Activated naive CD4-positive, alpha-beta T cell (primary cell): ENCODE data around the gene IPO4.

Experiments
- DNase-seq, 4 experiments: peaks; one replicate each; lab custom pipeline; 2025; lab: John Stamatoyannopoulos, UW

Gene IPO4

GRCh38 chr14:24147761-24148428, 40.7 kb downstream of the IPO4 start:
- DNase-seq, result no peak

- DNase-seq, result peak; percentile 83 to 95 (median 87)
These were observed 41.4 kb downstream of the IPO4 start, which contains the start of gene RNF31 for GRCh38 chr14:24146978-24147760. Gene RNF31 (plus strand): TSS chr14:24147498. CDS start chr14:24147699, 201 bp downstream.

GRCh38 chr14:24146453-24146977, 42.1 kb downstream of the IPO4 start, which contains the start of gene PSME2:
Gene PSME2 (minus strand): TSS chr14:24146610. CDS start chr14:24146581, 29 bp downstream.
- DNase-seq, result peak; percentile 59 to 78 (median 73)

- no peak for DNase-seq
These were observed 42.7 kb downstream of the IPO4 start for GRCh38 chr14:24145690-24146452.

GRCh38 chr14:24145219-24145618, 43.4 kb downstream of the IPO4 start:
- no peak for DNase-seq

- DNase-seq, result no peak
These were observed 44.2 kb downstream of the IPO4 start for GRCh38 chr14:24144451-24144850.

- DNase-seq, result no peak
These were observed 45.1 kb downstream of the IPO4 start for GRCh38 chr14:24143511-24143910.

- DNase-seq, result peak; percentile 96 to 99 (median 98)
These were observed 47.3 kb downstream of the IPO4 start, which contains the start of gene EMC9 for GRCh38 chr14:24141097-24141880. Gene EMC9 (minus strand): TSS chr14:24141591. CDS start chr14:24141304, 287 bp downstream.

GRCh38 chr14:24139272-24139934, 49.2 kb downstream of the IPO4 start:
- DNase-seq, result no peak

- DNase-seq, result no peak
These were observed 50.0 kb downstream of the IPO4 start for GRCh38 chr14:24138396-24139271.

GRCh38 chr14:24137529-24138395, 50.9 kb downstream of the IPO4 start:
- no peak for DNase-seq

GRCh38 chr14:24136684-24137528, 51.7 kb downstream of the IPO4 start:
- no peak for DNase-seq

GRCh38 chr14:24135834-24136683, 52.6 kb downstream of the IPO4 start, which contains the start of gene PSME1:
Gene PSME1 (plus strand): TSS chr14:24136194. CDS start chr14:24136263, 69 bp downstream.
- DNase-seq, result peak; percentile 82 to 95 (median 89)

- DNase-seq, result no peak
These were observed 53.1 kb downstream of the IPO4 start for GRCh38 chr14:24135584-24135833.

- DNase-seq, result no peak
These were observed 54.9 kb downstream of the IPO4 start for GRCh38 chr14:24133735-24134134.

- DNase-seq, result no peak
These were observed 55.6 kb downstream of the IPO4 start for GRCh38 chr14:24132976-24133375.
